ENCODE results near the gene SLC22A7.
A peak's percentile ranks its signal among the peaks of the same experiment; 100 is the strongest.

The SLC22A7 gene

GRCh38 chr6:43296780-43297497, 1.1 kb upstream of the SLC22A7 start:
- H3K4me2 ChIP-seq (ENCODE audit: low read length) = no peak overlapping the region
- no peaks in the 10 kb centered on the region for H3K27me3 ChIP-seq (ENCODE audit: low read depth, low read length)
- no peak overlapping the region for H2AFZ ChIP-seq (ENCODE audit: low read depth, low read length)
- H3K9me3 ChIP-seq (ENCODE audit: insufficient read depth, low read length) = no peaks in the 10 kb centered on the region
- no peak overlapping the region for H3K27ac ChIP-seq (ENCODE audit: low read length)
- H4K20me1 ChIP-seq (ENCODE audit: insufficient read depth, low read length) = no peaks in the 10 kb centered on the region
- H3K79me2 ChIP-seq (ENCODE audit: low read length) = no peaks in the 10 kb centered on the region
- H3K4me3 ChIP-seq (ENCODE audit: low read length) = no peak overlapping the region
- H3K4me1 ChIP-seq (ENCODE audit: low read length) = peaks cover 11% of the 10 kb centered on the region
- TF ChIP-seq CTCF (IDR thresholded peaks at IDR 0.05; ENCODE audit: low read depth, low read length) = no peak
- no peak for TF ChIP-seq EZH2phosphoT487 (IDR thresholded peaks at IDR 0.05; ENCODE audit: low read depth)
- H3K9ac ChIP-seq (ENCODE audit: low read length) = no peak overlapping the region
- H3K36me3 ChIP-seq (replicated peaks; ENCODE audit: low read depth, low read length) = no peaks in the 10 kb centered on the region

- H3K27me3 ChIP-seq (ENCODE audit: low read depth, low read length) = no peaks in the 10 kb centered on the region
- H3K4me3 ChIP-seq (ENCODE audit: low read length) = no peak overlapping the region
- H3K9me3 ChIP-seq (ENCODE audit: insufficient read depth, low read length) = no peaks in the 10 kb centered on the region
- no peak overlapping the region for H2AFZ ChIP-seq (ENCODE audit: low read depth, low read length)
- no peaks in the 10 kb centered on the region for H4K20me1 ChIP-seq (ENCODE audit: insufficient read depth, low read length)
- no peaks in the 10 kb centered on the region for H3K79me2 ChIP-seq (ENCODE audit: low read length)
- H3K4me1 ChIP-seq (ENCODE audit: low read length) = peaks cover 11% of the 10 kb centered on the region
- H3K36me3 ChIP-seq (replicated peaks; ENCODE audit: low read depth, low read length) = no peaks in the 10 kb centered on the region
- no peak overlapping the region for H3K9ac ChIP-seq (ENCODE audit: low read length)
- H3K27ac ChIP-seq (ENCODE audit: low read length) = no peak overlapping the region
- no peak overlapping the region for H3K4me2 ChIP-seq (ENCODE audit: low read length)
- TF ChIP-seq CTCF (IDR thresholded peaks at IDR 0.05; ENCODE audit: low read depth, low read length) (no peak), EZH2phosphoT487 (IDR thresholded peaks at IDR 0.05; ENCODE audit: low read depth) (no peak)
Observed at GRCh38 chr6:43298565-43299337, 691 bp downstream of the SLC22A7 start.

GRCh38 chr6:43299338-43300293, 1.6 kb downstream of the SLC22A7 start:
- Histone ChIP-seq H3K4me2 (ENCODE audit: low read length) (peak overlapping the region; percentile 31), H3K27me3 (ENCODE audit: low read depth, low read length) (no peaks in the 10 kb centered on the region), H3K79me2 (ENCODE audit: low read length) (no peaks in the 10 kb centered on the region), H3K4me1 (ENCODE audit: low read length) (peaks cover 11% of the 10 kb centered on the region), H2AFZ (ENCODE audit: low read depth, low read length) (no peak overlapping the region), H3K36me3 (replicated peaks; ENCODE audit: low read depth, low read length) (no peaks in the 10 kb centered on the region), H3K27ac (ENCODE audit: low read length) (no peak overlapping the region), H3K9ac (ENCODE audit: low read length) (no peak overlapping the region), H3K4me3 (ENCODE audit: low read length) (no peak overlapping the region), H4K20me1 (ENCODE audit: insufficient read depth, low read length) (no peaks in the 10 kb centered on the region), H3K9me3 (ENCODE audit: insufficient read depth, low read length) (no peaks in the 10 kb centered on the region)
- TF ChIP-seq EZH2phosphoT487 (IDR thresholded peaks at IDR 0.05; ENCODE audit: low read depth) = no peak
- TF ChIP-seq CTCF (IDR thresholded peaks at IDR 0.05; ENCODE audit: low read depth, low read length) = no peak

Data from OCI-LY3 (cell line).